HG03520 (cell line): ENCODE data around the gene DCTN3.

Source experiments
- ATAC-seq: cut with Tn5 transposase; IDR thresholded peaks from one replicate; pipeline ENCODE4 v1.9.1; 2021; ENCODE audit warnings: mild to moderate bottlenecking, moderate library complexity; ENCODE audit not compliant: unreplicated experiment

The DCTN3 gene

DNA sequence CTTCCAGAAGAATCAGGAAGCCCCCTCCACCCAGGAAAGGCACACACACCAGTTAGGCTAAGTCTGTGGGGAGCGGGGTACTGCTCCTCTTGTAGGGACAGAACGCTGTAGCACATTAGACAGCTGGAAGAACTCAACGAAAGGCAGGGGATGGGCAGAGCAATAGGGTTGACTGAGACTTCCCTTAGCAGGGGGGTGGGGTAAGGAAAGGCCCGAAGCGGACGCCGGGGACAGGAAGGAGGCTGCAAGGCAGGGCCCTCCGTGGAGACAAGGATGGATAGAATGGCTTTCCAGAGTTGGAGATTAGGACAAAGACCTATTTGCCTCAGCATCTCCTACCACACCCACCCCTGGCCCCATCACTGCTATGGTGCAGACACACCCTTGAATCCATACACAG is 45.1 kb downstream of the DCTN3 start:
- no peak for ATAC-seq

GRCh38 chr9:34574571-34574970 is 45.7 kb downstream of the DCTN3 start:
- no peak for ATAC-seq

DNA sequence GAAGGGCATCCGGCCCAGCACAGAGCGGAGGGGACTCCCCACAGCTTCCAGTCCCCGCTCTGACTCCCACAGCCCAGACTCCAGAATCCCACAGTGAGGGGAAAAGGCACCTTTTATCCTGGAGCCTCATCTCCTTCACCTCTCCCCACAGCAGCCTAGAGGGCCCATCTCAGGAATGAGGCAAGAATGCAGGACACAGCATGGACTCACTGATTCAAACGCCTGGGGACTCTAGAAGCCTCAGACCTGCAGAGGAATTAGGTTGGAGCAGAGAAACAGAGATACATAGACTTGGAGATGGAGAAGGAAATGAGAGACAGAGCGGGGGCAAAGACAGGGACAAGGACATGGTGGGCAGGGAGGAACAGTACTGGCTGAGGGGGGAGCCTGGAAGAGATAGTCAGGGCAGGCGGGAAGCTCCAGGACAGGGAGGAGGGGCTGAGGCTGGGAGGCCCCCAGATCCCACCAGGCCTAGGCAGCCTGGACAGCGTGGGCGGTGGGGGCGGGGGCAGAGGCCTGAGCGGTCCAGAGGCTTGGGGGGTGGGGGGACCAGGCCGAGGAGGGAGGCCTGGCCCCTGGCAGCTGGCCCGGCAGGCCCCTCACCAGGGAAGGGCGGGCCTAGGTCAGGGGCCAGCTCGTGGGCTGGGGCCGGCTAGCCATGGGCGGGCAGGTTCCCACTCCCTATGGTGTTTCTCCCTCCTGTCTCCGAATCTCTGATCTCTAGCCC is 46.5 kb downstream of the DCTN3 start:
- no peak for ATAC-seq

GRCh38 chr9:34572628-34573027 is 47.7 kb downstream of the DCTN3 start:
- no peak for ATAC-seq

DNA sequence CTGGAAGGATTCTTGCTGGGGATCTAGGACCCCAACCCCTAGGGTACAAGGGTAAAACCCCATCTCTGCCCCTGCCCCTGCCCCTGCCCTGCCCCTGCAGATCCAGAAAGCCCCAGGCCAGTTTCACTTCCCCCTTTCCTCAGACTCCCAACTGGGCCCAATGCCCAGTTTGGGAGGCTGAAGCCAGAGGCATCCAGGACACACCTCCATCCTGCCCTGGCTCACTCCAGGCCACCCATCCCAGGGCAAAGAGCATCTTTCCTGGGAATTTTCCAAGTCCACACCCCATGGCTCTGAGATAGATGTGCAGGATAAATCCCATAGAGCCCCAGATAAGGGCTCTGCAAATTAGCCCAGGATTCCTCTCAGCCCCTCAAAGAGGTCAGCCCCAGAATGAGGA is 48.2 kb downstream of the DCTN3 start:
- no peak for ATAC-seq

- no peak for ATAC-seq
Observed at GRCh38 chr9:34571481-34571810, 48.8 kb downstream of the DCTN3 start.

- ATAC-seq, result no peak
Observed at GRCh38 chr9:34570809-34571480, 49.4 kb downstream of the DCTN3 start.

DNA sequence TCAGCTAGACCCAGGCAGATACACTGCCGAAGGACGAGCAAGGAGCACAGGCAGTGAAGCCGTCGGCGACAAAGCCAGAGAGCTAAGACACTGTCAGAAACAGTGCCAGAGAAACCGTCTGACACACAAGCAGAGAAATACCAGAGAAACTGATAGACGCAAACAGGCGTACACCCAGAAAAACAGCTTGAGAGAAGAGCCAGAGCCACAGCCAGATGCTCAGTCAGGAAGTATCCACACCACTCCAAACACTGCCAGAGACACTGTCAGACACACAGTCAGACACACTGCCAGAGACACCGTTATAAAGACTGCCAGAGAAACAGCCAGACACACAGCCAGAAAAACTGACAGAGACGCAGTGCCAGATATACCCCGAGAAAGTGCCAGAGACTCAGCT is 49.9 kb downstream of the DCTN3 start:
- ATAC-seq, result no peak

DNA sequence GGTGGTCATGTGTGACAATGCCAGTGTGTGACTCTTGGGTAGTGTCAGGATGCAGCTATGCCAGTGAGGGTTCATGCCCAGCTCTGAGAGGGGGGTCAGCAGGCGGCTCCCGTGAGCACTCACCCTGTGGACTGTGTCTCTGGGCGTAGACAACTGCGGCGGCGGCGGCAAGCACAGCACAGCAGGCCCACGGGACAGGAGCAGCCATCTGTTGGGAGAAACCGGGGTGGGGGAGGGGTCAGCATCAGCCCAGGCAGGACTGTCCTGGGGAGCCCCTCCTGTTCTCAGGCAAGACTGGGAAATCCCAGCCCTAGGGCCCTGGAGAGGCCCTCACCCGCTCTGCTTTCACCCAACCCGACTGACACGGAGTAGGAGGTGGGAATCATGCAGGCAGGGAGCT is 51.5 kb downstream of the DCTN3 start:
- ATAC-seq, result no peak

DNA sequence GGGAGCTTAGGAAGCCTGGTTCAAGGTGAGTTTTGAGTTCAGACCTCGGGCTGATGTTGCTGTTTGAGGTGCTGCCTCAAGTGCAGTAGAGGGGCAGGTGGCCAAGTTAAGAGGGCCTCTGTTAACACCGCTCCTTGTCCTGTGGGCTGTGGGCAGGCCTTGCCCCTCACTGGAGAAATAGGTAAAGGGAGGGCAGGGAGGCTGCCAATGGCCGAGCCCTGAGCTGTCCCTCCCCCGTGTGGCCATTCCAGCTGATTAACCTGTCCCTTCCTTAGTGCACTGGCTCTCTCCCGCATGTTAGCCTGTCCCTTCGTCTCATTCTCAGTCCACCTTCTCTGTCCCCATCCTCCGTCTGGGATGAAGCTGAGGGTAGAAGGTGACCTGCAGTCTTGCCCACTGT is 52.2 kb downstream of the DCTN3 start:
- no peak for ATAC-seq

DNA sequence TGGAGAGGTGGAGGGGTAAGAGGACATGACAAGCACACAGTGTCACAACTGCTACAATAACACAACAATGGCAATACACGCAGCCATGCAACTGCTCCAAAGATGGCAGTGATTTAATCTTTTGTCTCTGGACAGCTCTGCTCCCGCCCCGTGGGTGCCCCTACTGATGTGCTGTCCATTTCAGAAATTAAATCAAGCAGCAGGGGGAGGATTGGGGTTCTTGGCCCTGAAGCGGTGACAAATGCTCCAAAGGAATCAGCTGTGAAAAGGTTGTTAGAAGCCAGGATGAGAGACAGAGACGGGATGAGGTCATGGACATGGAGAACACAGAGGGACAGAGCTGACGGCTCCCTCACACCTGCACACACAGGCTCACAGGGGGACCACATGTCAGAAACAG is 53.3 kb downstream of the DCTN3 start:
- ATAC-seq, result no peak

DNA sequence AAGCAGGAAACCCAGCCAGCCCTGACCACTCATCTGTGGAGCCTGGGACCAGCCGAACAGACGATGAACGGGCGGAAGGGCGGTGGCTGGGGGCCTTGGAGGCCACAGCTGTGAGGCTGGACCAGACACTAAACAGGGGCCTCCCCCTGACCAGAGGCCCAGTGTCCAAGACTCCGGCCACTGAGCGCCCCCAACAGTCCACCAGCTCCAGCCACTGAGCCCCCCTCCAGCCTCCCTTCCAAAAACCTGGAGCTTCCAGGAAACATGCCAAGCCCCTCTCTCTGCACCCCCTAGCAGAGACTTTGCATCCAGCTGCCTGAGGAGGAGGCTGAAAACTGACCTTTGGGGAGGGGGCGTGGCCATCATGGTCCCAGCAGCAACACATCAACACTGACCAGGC is 54.0 kb downstream of the DCTN3 start:
- no peak for ATAC-seq

DNA sequence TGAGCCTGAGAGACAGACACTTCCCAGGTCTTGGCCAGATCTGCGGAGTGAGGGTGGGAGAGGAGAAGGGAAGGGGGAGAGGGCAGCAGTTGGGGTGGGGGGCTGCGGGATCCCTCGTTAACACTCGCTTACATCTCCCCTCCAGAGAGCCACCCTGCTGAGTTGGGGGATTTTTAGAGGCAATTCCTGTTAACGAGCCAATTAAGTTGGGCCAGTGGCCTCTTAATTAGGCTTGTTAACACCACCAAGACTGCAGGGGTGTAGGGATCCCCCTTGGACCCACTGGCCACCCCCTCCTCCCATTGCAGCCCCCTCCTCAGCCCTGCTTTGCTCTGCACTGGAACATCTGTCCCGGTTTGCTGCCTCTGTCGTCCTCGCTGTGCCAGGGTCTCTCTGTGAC is 54.4 kb downstream of the DCTN3 start:
- ATAC-seq, result no peak

- no peak for ATAC-seq
Observed at GRCh38 chr9:34564617-34565016, 55.7 kb downstream of the DCTN3 start.
